Endodermal cell (in vitro differentiated cells): ENCODE data around the gene LIN37. TPM values are rescaled to one million over a fixed set of nuclear protein-coding genes. Genes with fewer than 3 reads are reported as not detected.
A peak's percentile ranks its signal among the peaks of the same experiment; 100 is the strongest.

Source experiments
- DNase-seq: peaks from one replicate; pipeline ENCODE4 v3.0.0-alpha.2; 2017
- H3K27ac ChIP-seq: 2 replicates; pipeline ENCODE4 v1.5.1; 2013; ENCODE audit warnings: mild to moderate bottlenecking, low read depth, low read length, moderate library complexity
- H3K27me3 ChIP-seq: 2 replicates; pipeline ENCODE4 v1.6.1; 2013; ENCODE audit warnings: mild to moderate bottlenecking, low read length, moderate library complexity; ENCODE audit not compliant: insufficient read depth, control insufficient read depth, poor library complexity, severe bottlenecking
- H3K36me3 ChIP-seq: 2 replicates; pipeline ENCODE4 v1.7.0; 2013; ENCODE audit warnings: mild to moderate bottlenecking, low read length, moderate library complexity; ENCODE audit not compliant: control insufficient read depth, insufficient read depth
- H3K4me1 ChIP-seq: one replicate; pipeline ENCODE4 v1.7.0; 2013; ENCODE audit warnings: low read length; ENCODE audit not compliant: control insufficient read depth, insufficient read depth
- H3K4me3 ChIP-seq: 2 replicates; pipeline ENCODE4 v1.5.1; 2013; ENCODE audit warnings: mild to moderate bottlenecking, low read length, moderate library complexity
- H3K9ac ChIP-seq: 2 replicates; pipeline ENCODE4 v1.6.1; 2013; ENCODE audit warnings: mild to moderate bottlenecking, low read length, moderate library complexity; ENCODE audit not compliant: poor library complexity, severe bottlenecking; ENCODE audit errors: extremely low read depth
- H3K9me3 ChIP-seq: 2 replicates; pipeline ENCODE4 v1.6.1; 2013; ENCODE audit warnings: mild to moderate bottlenecking, low read length, moderate library complexity; ENCODE audit not compliant: control insufficient read depth
- H3K27ac Mint-ChIP-seq: 2 replicates; pipeline ENCODE4 v1.8.0; 2020; ENCODE audit warnings: mixed read lengths
- H3K27me3 Mint-ChIP-seq: 2 replicates; pipeline ENCODE4 v1.8.0; 2021; ENCODE audit warnings: mild to moderate bottlenecking, mixed read lengths; ENCODE audit not compliant: insufficient read depth
- H3K36me3 Mint-ChIP-seq: 2 replicates; pipeline ENCODE4 v1.8.0; 2020; ENCODE audit warnings: low read depth, mixed read lengths
- H3K4me1 Mint-ChIP-seq: 2 replicates; pipeline ENCODE4 v1.8.0; 2020; ENCODE audit warnings: mixed read lengths
- H3K4me3 Mint-ChIP-seq: 2 replicates; pipeline ENCODE4 v1.8.0; 2020; ENCODE audit warnings: mild to moderate bottlenecking, moderate library complexity, mixed read lengths
- H3K9me3 Mint-ChIP-seq: 2 replicates; pipeline ENCODE4 v1.8.0; 2020; ENCODE audit warnings: mild to moderate bottlenecking, mixed read lengths
- CTCF ChIP-seq: fragments of 200-600 bp; sonication (generic); conservative IDR thresholded peaks from 2 replicates; pipeline ENCODE4 v1.5.0; 2021; ENCODE audit warnings: antibody characterized with exemption, mild to moderate bottlenecking
- WGBS, 2 experiments: methylation state at CpG; one replicate each; pipeline versions ENCODE4 v1.1.5 to v1.1.7; 2013; ENCODE audit warnings: missing lambda C conversion rate in 2 of 2, mixed read lengths in 1 of 2; ENCODE audit not compliant: insufficient coverage in 1 of 2, insufficient read length in 1 of 2; 5-methylcytosine and 5-hydroxymethylcytosine counted together
- total RNA-seq, 2 donors: library from RNA; stranded (reverse); fragmentation: NEBNext Ultra II Directional in 1 of 2; extraction: Animal tissue kit (Norgen Biotek cat#: 25700) in 1 of 2; gene quantifications; 2 replicates in 1 of 2; 3 replicates in 1 of 2; pipeline ENCODE4 v1.2.1, GENCODE V29; 2021

Gene LIN37
- total RNA-seq, 2 donors from 2014 or later, result 6.6 to 7.6 TPM

GRCh38 chr19:35773020-35773806, 24.8 kb downstream of the LIN37 start:
- Mint-ChIP-seq H3K36me3 (peaks cover 9% of the 10 kb centered on the region), H3K4me1 (peaks cover 15% of the 10 kb centered on the region), H3K4me3 (no peak overlapping the region), H3K27ac (no peak overlapping the region), H3K27me3 (peaks cover 37% of the 10 kb centered on the region), H3K9me3 (no peaks in the 10 kb centered on the region)
- WGBS, 2 experiments, result 73 to 82% methylated on average over 9 of the region's 9 CpGs
- H3K36me3 ChIP-seq, result peaks cover 9% of the 10 kb centered on the region
- H3K27me3 ChIP-seq, result peaks cover 11% of the 10 kb centered on the region
- H3K9me3 ChIP-seq, result no peaks in the 10 kb centered on the region
- H3K4me1 ChIP-seq, result peaks cover 3% of the 10 kb centered on the region
- H3K27ac ChIP-seq, result no peak overlapping the region
- no peak overlapping the region for H3K9ac ChIP-seq
- DNase-seq, result no peak
- no peak for TF ChIP-seq CTCF
- H3K4me3 ChIP-seq, result no peak overlapping the region

- Mint-ChIP-seq H3K27ac (no peak overlapping the region), H3K9me3 (no peaks in the 10 kb centered on the region), H3K36me3 (peaks cover 3% of the 10 kb centered on the region), H3K4me1 (peaks cover 15% of the 10 kb centered on the region), H3K4me3 (peak overlapping the region; percentile 50), H3K27me3 (peaks cover 41% of the 10 kb centered on the region)
- Histone ChIP-seq H3K4me3 (peak overlapping the region; percentile 72), H3K9ac (no peak overlapping the region), H3K27me3 (peaks cover 11% of the 10 kb centered on the region), H3K4me1 (peaks cover 3% of the 10 kb centered on the region), H3K27ac (no peak overlapping the region), H3K36me3 (no peaks in the 10 kb centered on the region), H3K9me3 (no peaks in the 10 kb centered on the region)
- TF ChIP-seq CTCF, result no peak
- WGBS, 2 experiments, result 54 to 64% methylated on average over 16 of the region's 16 CpGs
- no peak for DNase-seq
Observed at GRCh38 chr19:35774274-35775045, 26.1 kb downstream of the LIN37 start.

- WGBS, 2 experiments, result 35 to 36% methylated on average over 9 of the region's 9 CpGs
- no peak for TF ChIP-seq CTCF
- Histone ChIP-seq H3K9ac (no peak overlapping the region), H3K36me3 (no peaks in the 10 kb centered on the region), H3K4me1 (peaks cover 3% of the 10 kb centered on the region), H3K4me3 (peak overlapping the region; percentile 72), H3K9me3 (no peaks in the 10 kb centered on the region), H3K27me3 (peaks cover 11% of the 10 kb centered on the region), H3K27ac (no peak overlapping the region)
- peaks cover 15% of the 10 kb centered on the region for H3K4me1 Mint-ChIP-seq
- no peaks in the 10 kb centered on the region for H3K9me3 Mint-ChIP-seq
- peaks cover 3% of the 10 kb centered on the region for H3K36me3 Mint-ChIP-seq
- DNase-seq, result no peak
- H3K4me3 Mint-ChIP-seq, result peak overlapping the region; percentile 50
- peaks cover 41% of the 10 kb centered on the region for H3K27me3 Mint-ChIP-seq
- no peak overlapping the region for H3K27ac Mint-ChIP-seq
Observed at GRCh38 chr19:35775046-35775297, 26.6 kb downstream of the LIN37 start.
